Activated T-cell treated with anti-CD3 and anti-CD28 coated beads for 1 hour (primary cell): ENCODE measurements around the gene MLC1.

ENCODE experiments used
- DNase-seq: peaks from one replicate; pipeline ENCODE4 v3.0.0-alpha.2; 2020; ENCODE audit warnings: low read depth

The MLC1 gene

DNA sequence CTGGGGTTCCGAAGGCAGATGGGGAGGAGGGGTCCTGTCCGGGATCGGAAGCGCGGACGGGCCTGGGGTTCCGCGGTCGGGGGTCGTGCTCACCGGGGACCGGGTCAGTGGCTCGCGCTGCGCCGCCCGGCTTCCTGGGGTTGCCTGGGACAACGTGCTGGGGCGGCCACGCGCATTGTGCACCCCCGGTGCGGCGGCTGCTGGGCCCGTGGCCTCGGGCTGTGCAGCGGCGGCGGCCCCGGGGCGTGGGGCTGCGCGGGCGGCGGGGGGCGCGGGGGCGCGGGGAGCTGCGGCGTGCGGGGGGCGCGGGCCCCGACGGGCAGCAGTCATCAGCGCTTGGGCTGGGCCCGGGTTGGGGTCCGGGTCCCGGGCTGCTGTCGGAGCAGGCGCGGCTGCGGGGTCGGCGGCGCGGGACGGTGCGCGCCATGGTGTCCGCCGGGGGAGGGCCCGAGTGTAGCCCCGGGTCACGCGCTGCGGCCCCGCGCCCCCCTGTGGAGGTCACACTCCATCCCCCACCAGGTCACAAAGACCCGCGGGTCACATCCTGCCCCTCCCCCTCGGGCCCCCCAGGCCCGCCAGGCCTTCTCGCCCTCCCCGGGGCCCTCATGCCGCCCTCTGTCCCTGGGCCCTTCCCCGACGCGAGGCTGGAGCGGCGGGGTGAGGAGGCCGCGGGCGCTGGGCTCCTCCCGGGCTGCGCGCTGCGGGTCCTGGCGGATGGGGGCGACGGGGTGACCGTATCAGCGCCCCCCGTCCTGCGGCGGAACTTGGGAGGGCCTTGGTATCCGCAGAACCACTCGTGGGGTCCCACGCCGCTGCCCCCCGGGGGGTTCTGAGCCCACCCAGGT is 26.9 kb downstream of the MLC1 start, which contains the start of gene TTLL8:
TSS of gene TTLL8 (minus strand) at position 238 of the 845 bp plus-strand sequence.
- DNase-seq, result no peak

DNA sequence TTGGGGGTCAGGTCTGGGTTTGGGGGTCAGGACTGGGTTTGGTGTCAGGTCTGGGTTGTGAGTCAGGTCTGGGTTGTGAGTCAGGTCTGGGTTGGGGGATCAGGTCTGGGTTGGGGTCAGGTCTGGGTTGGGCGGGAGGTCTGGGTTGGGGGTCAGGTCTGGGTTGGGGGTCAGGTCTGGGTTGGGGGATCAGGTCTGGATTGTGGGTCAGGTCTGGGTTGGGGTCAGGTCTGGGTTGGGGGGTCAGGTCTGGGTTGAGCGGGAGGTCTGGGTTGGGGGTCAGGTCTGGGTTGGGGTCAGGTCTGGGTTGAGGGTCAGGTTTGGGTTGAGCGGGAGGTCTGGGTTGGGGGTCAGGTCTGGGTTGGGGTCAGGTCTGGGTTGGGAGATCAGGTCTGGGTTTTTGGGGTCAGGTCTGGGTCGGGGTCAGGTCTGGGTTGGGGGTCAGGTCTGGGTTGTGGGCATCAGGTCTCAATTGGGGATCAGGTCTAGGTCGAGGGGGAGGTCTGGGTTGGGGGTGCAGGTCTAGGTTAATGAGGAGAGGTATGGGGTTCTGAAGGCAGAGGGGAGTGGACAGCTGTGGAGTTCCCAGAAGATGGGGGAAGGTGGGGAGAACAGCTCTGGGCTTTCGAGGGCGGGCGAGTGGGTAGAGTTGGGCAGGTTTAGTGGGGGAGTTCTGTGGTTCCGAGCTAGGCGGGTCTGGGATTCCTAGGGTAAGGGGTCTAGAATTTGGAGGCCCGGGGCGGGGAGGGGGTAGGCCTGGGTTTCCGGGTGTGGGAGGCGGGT is 27.8 kb downstream of the MLC1 start:
- DNase-seq, result no peak

DNA sequence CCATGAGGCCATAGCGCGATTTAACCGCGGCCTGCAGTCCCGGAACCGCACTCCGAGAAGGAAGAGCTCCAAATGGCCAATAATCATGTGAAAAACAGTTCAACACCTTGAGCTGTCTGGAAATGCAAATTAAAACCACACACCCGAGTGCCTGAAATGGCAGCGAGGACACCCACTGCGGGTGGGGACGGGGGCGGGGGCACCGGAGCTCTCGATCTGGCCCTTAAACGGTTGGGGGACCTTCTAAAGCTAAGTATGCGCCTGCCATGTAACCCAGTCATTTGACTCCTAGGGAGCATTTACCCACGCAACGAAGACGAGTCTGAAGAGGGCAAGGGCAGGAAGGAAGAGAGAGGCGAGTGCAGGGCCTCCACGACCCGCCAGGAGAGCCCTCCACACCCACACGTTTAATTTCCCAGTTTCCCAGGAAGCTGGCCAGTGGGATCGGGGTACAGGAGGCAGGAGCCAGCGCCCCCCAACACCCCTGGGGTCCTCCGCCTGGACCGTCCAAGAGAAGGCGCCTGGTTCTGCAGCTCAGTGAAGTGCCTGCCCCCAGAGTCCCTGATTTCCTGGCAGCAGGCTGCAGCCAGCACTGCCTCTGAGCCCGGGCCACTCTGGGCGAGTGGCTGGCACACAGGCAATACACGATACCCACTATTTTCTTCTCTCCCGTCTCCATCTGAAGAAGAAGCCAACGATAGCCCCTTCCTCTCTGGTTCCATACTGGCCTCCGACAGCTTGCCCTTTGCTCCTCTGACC is 28.8 kb downstream of the MLC1 start:
- no peak for DNase-seq

DNA sequence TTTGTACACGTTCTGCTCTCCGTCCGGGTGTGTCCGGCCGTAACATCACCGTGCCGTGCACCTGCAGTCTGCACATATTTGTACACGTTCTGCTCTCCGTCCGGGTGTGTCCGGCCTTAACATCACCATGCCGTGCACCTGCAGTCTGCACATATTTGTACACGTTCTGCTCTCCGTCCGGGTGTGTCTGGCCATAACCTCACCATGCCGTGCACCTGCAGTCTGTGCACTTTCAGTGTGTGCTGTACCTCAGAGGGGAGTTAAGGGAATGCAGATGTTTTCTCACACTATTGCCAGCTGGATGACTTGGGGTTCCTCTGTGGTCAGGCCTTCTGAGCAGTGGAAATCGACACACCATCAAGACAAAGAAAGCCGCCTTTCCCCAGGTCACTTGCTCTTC is 31.4 kb downstream of the MLC1 start:
- DNase-seq, result no peak

DNA sequence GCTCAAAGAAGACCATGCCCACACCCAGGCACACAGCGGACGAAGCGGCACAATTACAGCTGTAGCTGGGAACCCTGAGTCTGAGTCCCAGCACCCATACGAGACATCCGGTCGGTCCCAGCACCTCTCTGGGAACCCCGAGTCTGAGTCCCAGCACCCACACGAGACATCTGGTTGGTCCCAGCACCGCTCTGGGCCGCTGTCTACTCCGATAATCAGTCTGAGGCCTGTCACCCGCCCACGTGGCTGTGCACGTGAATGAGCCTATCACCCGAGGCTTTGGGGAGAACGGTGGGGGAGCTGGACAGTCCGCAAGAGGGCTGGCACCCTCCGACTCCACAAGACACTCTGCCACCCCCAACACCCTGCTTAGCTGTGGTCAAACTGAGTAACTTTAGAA is 33.3 kb downstream of the MLC1 start:
- no peak for DNase-seq

DNA sequence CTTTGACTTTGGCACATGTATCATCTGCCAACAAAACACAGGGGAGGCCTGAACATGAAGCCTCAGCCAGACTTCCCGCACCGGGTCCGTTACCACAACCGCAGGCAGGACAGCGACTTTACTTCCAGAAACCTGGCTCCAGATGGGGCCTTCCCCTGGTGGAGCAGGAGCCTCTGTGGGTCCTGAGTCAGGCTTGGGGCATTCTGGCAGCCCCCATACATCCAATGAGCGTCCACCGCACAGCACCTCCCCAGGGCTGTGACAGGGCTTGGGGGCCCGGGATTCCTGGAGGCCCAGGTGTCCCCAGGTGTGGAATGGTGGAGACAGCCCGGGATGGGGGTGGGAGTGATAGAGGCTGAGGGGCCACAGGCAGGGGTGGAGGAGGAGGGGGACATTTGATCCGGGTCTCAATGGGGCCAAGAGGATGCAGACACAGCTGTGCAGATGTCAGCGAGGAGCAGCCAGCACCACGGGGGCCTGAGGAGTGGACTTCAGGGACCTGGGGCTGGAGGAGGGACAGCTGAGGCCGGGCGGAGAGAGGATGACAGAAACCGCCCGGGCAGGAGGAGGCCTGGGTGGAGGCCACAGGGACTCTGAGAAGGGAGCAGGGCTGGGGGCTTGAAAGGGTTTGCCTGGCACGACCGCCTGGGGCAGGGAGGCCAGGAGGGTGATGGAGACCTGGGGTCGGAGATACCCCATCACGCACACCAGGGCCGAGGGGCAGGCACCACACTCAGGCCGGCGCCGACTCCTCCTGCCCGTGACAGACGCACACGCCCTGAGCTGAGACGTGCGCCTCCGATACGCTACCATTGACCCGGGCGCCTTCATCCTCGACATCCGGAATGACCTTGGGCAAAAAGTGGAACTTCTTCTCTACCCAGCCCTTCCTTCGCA is 35.7 kb downstream of the MLC1 start:
- no peak for DNase-seq

DNA sequence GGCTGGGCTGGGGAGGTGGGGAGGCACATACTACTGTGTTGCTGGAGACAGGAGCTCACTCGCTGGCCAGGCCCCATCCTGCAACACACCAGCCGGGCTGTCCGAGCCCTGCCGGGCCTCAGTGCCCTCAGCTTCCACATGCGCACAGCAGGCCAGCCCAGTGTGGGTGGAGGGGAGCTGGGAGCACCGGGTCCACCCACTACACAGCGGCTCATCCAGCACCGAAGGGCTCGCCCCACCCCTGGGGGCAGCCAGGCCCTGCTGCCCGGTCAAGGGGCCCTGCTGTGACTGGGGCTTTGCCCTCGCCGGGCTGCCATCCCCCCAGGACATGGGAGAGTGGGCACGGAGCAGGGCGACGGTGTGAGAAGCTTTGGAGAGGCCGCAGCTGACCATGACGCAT is 36.4 kb downstream of the MLC1 start:
- DNase-seq, result no peak

DNA sequence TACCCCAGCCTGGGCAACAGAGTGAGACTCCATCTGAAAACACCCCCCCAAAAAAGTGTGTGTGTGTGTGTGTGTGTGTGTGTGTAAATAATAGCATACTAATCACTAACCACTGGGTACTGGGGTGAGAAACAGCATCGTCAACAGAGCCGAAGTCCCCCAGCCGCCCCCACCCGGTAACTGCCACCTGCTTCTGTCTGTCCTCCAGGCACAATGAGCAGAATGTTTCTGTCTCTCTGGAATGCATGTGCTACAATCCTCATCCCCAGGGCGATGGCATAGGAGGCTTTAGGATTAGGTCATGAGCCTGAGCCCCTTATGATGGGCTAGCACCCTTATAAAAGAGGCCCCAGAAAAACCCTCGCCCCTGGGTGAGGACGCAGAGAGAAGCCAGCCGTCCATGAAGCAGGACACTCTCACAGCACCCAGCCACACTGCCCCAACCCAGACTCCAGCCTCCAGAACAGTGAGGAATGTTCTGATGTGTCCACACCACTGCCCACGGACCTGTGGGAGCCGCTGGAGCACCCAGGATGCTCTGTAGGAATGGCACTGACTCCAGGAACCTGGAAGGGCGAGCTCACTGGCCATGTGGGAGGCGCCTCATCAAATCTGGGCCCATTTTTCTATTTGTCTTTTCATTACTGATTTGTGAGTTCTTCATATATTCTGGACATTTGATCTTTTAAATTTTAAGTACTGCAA is 37.0 kb downstream of the MLC1 start:
- no peak for DNase-seq

DNA sequence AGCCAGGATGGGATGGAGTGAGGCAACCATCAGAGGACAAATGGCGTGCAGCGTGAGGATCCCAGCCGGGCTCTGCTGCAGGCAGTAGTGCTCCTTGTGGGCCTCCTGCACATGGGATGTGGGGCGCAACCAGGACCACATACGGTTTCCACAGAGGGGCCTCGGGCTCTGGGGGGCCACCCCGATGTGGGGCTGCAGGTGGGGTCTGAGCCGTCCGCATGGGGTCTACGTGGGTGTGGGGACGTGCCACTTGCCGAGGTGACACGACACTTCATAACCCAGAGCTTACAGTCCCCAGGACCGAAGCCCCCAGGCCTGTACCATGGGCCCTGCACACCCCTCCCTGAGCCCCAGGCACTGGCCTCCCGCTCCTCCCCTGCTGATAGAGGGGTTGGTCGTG is 37.9 kb downstream of the MLC1 start:
- DNase-seq, result no peak

DNA sequence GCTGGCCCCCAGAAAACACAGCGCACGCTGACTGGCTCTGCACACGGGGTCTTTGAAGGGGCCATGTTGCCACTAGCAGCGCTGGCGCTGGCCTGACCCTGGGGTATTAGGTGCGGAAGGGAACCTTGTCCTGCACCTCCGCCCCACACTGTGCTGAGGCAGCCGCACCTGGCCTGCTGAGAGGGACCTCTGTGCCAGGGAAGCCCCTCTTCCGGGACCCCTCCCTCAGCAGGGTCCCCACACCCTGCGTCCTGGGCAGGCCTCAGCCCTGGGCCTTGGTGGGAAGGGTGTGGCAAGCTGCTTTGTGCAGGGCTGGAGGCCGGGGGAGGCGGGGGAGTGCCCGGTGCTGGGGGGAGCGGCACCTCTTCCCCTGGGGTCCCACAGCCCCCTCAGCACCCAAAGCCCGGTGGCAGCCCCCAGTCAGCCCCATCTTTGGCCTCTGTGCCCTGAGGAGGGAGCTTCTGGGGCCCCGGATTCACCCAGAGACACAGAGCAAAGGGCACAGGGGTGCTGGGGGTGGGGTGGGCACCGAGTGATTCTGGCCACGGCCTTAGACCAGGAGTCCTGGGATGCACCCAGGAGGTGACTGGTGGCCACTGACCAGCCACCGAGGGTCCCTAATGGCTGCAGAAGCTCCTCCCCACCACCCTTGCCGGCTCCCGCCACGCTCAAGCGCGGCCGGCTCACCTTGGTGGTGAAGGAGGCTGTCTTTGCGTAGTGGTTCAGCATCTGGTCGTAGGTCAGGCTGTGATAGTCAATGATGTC is 38.6 kb downstream of the MLC1 start:
- DNase-seq, result no peak

DNA sequence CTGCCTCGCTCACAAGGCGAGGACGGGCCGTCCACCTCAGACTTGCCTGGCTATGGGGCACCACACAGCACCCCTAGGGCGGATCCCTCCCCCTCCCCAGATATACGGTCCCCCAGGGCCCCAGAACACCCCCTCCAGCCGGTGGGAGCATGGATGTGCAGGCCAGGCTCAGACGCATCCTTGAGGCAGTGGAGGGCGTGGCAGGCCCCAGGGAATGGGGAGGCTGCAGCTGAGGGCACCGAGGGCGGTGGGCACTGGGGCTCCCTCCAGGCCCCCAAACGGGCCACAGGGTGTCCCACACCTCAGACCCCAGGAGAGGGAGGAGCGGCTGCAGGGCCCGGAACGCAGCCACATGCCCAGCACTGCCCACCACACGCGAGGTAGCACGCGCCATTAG is 39.2 kb downstream of the MLC1 start:
- no peak for DNase-seq

DNA sequence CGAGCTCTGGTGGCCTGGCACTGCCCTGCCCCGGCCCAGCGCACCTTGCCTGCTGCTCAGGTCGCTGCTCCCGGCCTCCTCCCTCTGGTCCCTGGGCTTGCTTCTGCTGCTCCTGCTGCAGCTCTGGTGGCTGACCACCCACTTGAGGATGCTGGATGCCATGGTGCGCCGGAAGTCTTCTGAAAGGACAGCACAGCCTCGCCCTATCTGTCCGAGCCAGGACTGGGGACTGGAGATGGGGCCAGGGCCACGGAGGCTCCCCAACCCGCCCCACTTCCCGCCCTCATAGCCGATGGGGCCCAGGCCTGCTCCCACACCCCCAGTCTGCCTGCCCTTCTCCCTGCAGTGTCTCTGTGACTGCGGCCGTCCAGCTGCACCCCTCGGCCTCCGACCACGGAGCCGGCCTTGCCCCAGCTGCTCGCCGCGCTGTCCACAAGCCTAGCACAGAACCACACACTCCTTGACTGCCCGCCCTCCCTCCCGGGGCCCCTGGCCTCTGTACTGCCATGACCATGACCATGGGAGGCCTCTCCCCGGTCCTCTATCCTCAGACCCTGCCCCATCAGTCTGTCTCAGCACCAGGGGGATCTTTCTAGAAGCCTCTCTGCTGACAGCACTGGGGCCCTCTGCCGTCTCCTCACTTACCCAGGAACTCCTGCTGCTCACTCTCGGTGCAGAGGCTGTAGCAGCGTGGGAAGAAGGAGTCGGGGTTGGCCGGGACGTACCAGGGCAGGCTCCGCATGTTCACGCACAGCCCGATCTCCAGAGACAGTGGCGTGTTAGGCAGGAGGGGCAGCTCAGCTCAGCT is 39.8 kb downstream of the MLC1 start:
- DNase-seq, result no peak

DNA sequence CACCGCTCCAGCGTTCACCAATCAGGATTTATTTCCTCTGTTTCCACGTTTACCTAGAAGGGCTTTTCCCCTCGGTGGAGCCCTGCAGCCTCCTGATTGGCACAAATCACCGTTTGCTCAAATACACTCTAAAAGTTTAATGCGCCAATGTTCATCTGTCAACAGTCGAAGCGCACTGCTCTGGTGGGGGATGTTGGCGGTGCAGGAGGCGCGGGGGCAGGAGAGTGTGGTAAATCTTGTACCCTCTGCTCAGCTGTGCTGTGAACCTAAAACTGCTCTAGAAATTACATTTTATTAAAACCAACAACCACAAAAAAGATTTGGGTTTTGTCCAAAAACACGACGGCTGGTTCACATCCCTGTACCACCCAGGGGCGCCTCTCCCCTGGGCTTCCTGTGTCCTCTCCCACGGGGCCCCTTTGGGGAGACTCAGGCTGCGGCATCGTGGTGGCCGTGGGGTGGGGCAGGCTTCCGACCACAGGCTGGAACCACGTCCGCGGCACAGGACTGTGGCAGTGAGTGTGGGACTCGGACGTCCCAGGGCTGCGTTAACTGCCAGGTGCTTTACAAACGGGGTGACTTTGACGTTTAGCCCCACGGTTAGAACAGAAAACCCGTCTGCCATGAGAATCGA is 40.6 kb downstream of the MLC1 start:
- no peak for DNase-seq

DNA sequence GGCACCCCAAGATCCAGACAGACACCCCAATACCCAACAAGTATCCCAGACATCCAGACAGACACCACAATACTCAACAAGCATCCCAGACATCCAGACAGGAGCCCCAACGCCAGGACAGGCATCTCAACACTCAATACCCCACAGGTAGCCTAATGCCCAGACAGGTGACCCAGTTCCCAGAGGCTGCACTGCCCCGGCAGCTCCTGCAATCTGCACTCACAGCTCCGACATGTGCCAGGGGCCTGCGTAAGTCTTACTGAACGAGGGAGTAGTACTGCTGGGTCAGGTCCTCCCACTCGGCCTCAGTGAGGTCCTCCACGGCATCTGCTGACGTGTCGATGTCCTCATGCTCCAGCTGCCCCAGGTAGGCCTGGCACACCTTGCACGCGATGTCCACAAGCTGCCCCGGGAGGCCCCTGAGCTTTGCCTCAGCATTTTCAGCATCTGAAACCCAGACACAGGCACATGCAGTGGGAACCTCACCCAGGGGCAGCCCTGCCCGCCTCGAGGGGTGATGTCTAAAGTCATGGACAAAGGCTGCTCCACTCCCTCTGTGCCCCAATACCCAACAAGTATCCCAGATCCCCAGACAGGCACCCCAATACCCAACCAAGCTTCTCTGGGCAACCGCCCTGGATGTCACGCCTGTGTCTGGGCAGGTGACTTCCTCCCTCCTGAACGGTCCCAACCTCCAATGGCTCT is 43.7 kb downstream of the MLC1 start:
- DNase-seq, result no peak

DNA sequence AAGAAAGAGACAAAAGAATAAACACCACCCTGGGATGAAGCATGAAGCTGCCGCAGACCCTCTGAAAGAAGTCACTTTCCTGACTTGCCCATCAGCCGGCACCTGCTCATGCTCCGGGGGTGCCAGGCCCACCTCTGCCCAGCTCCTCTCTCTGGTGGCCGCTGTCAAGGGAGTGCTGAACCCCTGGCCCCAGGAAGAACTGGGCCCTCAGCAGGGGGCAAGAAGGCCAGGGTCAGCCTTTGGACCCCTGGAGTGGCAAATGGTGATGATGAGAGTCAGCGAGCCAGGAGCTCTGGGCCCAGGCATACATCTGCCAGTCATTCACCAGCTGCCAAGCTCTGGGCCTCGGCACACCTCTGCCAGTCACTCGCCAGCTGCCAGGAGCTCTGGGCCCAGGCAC is 44.5 kb downstream of the MLC1 start:
- no peak for DNase-seq

DNA sequence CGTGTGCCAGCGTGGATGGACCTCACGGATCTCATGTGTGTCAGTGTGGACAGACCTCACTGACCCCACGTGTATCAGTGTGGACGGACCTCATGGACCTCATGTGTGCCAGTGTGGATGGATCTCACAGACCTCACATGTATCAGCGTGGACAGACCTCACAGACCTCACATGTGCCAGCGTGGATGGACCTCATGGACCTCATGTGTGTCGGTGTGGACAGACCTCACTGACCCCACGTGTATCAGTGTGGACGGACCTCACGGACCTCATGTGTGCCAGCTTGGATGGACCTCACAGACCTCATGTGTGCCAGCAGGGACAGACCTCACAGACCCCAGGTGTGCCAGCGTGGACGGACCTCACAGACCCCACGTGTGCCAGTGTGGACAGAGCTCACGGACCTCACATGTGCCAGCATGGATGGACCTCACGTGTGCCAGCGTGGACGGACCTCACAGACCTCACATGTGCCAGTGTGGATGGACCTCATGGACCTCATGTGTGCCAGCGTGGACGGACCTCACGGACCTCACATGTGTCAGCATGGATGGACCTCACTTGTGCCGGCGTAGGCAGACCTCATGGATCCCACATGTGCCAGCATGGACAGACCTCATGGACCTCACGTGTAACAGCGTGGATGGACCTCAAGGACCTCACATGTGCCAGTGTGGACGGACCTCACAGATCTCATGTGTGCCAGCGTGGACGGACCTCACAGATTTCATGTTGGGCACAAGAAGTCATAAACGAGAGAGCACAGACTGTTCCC is 45.4 kb downstream of the MLC1 start:
- DNase-seq, result no peak

DNA sequence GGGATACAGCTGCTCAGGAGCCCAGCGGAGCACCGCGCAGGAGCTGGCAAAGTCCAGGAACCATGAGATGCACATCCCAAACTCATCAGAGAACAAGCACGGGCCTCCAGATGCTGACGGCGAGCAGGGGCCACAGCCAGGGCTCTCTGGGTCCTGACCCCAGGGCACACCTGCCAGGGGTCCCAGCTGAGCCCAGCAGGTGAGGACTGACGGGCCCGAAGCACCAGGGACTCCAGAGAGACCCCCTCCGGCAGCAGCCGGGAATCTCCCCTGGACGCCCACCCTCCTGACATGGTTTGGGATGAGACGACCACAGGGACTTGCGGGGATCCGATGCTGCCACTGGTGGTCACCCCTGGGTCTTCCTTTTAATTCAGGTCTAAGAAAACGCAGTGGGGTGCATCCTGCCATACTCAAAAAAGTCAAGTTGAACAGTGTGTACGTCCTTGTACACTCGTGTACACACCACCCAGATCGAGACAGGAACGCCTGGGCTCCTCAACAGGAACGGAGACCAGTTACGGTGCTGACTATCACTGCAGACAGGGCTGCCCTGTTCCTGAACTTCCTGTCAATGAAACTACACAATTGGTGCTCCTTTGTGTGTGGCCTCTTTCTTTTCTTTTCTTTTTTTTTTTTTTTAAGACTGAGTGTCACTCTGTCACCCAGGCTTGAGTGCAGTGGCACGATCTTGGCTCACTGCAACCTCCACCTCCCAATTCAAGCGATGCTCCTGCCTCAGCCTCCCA is 49.1 kb downstream of the MLC1 start:
- no peak for DNase-seq
